GM18861 (cell line): ENCODE results near the gene INPP5A.

Experiments used
- ATAC-seq: cut with Tn5 transposase; IDR thresholded peaks from one replicate; pipeline ENCODE4 v1.9.1; 2021; ENCODE audit not compliant: unreplicated experiment

Gene INPP5A

DNA sequence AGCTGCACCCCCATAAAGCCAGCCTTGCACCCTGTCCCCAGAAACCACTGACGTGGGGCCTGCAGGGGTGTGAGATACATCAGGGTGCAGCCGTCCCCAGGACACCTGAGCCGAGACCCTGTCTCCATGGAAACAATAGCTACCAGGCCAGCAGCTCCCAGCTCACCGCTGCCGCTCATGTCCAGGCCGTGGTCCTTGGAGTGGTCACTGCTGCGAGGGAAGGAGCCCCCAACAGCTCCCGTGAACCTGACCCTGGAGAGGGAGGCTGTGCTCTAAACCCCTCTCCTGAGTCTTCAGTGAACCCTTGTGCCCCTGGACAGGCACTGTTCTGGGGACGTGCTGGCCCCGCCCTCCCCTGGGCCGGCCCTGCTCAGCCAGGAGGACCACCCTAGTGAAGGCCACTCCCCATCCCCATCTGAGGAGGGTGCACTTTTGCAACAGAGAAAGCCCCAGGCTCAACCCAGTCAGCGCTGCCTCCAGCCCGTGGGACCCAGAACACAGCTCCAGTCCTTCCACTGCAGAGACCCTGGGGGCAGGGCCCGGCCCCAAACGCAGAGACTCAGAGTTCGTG, 19.6 kb upstream of the INPP5A start:
- ATAC-seq: no peak

DNA sequence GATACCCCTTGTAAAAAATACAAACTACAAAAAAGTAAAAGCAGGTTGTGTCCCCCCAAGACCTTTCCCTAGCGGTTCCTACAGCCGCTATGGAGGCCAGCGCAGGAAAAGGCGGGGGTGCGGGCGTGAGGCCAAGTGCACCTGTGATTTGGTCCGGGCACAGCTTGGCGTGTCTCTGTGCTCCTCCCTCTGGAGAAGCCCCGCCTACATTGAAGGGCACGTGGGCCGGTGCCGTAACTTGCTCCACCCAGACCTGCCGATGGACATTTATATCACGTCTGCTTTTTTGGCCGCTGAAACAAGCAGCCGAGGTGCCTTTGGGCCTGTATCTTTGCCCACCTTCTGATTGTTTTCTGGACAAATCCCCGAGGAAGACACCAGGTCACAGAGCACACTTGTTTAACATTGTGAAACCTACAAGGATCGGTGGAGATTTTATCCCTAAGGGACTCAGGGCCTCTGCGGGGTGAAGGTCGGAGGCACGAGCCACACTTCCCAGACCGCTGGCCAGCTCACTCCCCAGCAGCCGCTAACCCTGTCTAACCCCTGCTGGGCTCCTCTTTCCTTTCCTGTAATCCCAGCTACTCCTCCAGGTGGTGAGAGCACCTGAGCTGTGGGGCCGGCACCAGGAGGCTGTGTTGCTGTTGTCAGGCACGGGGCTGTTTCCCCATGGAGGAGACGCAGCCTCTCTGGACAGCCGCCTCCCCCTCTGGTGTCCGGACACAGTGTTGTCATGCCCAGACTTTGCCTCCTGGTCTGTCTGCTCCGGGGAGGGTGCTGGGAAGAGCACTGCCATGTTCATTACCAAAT, 18.8 kb upstream of the INPP5A start:
- ATAC-seq: no peak

DNA sequence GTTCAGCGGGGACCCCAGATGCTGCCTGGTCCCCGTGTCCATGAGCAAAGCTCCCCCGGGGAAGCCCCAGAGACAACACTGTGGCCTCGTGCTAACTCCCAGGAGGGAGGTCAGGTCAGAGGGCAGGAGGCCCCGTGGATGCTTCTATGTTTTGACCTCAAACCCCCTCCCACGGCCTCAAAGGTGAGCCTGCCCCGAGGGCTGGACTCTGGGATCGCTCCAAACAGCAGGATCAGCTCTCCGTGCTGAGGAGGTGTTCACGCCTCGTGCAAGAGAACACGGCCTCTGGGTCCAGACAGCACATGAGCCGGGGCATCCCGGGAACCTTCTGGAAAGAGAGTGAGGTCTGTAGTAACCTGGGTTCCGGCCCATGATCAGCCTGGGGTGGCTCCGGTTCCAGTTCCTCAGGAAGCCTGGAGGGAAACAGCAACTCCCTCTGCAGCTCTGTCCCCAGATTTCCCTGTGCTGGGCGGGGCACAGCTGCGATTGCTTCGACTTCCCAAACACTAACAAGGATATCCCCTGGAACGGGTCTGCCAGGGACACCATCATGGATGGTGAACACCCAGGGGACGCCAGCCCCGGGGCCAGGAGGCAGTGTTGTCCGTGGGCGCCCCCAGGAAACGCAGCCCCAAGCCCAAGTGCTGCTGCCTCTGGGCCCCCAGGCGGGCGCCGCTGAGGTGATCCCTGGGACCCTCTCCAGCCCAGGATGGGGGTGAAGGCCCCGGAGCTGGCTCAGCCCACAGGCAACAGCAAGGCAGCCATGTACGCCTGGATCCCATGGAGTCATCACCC, 18.0 kb upstream of the INPP5A start:
- no peak for ATAC-seq

DNA sequence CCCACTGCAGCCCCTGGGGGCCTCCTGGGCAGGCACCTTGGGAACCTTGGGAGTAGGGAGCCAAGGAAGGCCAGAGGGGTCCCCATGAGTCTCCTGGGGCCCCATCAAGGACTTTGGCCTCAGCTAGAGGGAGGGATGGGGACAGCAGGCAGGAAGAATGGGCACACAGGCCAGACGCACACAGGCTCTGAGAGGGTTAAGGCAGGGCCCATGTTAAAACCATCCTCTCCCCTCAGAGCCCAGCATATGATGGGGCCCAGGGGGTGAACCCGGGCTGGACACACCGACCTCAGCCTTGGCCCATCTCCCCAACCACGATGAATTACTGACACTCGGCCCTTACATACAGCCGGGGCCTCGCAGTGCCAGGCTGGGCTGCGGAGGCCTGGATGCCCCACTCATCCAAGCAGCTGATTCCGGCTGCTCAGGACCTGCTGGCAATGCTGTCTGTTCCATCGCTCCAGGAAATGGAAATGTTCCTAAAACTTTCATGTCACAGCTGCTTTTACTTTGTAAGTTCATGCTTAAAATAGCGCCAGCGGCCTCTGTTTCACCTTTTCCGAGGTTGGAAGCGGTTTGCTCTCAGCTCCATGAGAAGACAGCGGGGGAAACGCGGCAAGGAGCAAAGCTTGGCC, 17.3 kb upstream of the INPP5A start:
- no peak for ATAC-seq

DNA sequence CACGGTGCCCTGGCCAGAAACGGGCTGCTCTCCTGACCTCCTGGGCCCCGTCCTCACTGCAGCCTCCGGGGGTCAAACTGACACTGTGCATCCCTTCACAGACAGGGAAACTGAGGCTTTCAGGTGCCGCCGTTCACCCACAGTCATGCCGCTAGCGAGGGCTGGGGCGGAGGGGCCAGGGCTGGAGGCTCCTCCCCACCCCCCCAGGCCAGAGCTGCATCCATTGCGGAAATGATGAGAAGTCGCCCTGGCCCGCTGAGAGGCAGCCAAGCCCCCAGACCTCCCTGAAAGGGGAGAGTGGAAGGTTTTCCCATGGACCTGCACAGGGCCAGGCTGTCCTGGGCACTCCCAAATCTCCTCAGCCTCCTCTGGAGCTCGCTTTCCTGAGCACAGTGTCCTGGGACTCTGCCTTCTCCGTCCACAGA, 16.5 kb upstream of the INPP5A start:
- ATAC-seq: no peak

DNA sequence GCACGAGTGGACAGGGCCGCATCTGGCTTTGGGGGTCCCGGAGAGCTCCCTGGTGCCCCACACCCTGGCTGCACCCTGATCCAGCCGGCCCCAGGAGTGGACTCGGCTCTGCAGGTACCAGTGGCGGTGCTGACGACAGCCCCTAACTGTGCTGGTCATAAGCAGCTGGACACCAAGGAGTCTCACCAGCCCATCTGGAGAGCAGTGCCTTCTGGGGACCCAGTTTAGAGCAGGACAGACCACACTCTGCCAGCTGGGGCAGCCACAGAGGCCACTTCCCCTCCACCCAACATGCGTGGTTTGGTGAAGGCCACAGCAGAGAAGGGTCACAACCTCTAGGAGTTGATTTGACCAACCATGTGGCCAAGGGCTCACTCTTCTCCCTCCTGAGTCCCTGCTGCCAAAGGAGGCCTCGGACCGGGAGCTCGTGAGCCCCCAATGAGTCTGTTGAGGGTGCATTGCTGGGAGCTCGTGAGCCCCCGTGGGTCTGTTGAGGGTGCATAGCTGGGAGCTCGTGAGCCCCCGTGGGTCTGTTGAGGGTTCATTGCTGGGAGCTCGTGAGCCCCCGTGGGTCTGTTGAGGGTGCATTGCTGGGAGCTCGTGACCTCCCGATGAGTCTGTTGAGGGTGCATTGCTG, 16.0 kb upstream of the INPP5A start:
- ATAC-seq: no peak

DNA sequence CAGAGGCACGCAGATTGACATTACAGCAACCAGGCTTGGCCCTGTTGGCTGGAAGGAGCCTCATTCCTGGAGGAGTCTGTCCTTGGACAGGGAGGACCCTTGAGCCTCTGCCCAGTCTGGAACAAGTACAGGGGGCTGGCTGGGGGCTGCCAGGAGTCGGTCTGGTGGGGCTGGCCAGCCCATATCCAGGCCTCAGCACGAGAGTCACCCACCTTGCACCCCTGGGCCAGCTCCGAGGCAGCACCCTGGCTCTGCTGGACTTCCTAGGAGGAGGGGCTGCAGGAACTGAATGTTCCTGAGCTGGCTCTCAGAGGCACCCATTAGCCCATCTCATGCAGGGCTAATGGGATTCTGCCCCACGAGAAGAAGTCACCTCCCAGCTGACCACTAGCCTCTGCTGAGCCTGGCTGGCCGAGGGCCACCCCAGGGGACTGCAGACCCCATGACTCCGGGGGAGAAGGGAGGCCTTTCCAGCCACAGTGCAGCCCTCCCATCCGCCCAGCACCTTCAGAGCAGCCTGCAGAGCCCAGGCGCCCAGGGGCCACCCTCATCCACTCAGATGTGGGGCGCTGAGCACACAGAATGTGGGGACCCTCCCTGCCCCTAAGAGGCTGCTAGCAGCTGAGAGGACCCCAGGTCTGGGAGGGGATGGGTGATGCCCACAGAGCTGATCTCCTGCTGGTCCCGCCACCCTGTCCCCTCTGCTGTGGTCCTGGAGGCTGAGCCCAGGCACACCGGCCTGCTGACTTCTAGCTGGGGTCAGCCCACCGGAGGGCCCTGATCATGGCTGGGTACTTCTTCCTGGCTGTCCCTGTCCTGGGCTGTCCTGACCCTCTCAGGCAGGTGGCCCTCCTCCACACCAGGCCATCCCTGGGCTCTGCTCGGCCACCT, 14.8 kb upstream of the INPP5A start:
- ATAC-seq: no peak

DNA sequence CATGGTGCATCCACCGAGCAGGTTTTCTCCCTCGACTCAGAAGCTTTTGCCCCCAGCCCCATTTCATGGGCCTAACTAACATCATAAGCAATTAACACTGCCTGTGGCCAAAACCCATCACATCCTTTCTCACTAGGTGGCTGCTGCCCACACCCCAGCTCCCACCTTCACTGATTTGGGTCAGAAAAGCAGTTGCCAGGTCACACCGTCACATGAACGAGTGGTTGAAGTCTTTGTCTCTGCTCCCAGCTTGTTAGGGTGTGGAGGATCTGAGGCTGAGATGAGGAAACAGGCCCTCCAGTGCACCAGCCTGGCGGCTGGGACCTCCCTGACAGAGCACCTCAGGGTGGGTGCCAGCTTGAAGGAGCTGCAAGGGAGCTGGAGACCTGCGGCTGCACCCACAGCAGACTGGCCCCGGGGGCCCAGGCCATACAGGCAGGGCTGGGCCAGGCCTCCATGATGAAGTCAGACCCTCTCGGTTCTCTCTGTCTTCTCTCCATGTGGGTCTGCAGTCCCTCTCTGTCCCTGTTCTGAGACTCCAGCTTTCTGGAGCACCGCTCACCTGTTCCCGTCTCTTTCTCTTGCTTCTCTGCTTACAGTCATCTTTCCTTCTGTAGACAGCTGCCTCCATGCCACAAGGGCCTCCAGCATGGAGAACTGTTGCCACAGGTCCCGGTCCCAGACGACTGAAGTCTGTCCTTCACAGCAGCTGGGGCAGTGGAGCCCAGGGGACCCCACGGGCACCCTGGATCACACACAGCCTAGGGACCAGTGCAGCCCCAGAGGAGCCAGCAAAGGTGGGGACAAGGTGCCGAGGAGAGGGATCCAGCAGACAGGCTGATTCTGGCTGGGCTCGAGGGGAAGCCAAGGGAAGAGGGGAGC, 13.8 kb upstream of the INPP5A start:
- no peak for ATAC-seq

DNA sequence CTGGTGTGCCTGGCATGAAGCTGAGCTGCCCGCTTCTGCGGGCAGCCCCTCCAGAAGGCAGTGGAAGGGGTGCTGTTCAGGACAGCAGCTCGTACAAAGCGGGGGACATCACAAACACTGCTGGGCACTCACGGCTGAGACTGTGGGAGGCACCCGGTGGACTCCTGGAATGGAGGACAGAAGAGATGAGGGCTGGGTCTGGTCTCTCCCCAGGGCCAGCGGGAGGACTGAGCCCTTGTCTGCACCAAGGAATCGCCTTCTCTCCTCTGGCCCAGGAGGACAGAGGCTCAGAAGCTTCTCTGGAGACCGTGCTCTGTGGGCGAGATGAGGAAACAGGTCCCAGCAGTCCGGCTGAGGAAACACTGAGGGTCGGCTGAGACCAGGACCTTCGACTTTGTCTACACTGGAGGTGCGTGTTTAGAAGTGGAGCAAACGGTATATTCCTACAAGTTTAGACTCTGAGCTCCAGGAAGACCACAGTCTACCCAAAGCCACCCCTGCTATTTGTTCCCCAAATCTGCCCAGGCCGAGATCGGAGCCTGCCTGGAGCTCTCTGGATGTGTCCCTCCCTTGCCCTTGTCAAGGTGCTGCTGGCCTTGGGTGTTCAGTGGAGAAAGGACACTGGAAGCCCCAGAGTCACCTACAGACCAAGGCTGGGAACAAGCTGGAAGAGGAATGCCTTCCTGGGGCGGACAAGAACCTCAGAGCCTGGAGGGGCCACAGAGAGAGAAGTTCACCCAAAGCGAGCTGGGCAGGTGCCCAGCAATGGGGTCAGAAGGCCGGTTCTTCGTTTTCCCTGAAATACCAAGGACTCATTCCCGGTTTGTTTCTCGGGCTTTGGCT, 12.9 kb upstream of the INPP5A start:
- no peak for ATAC-seq

DNA sequence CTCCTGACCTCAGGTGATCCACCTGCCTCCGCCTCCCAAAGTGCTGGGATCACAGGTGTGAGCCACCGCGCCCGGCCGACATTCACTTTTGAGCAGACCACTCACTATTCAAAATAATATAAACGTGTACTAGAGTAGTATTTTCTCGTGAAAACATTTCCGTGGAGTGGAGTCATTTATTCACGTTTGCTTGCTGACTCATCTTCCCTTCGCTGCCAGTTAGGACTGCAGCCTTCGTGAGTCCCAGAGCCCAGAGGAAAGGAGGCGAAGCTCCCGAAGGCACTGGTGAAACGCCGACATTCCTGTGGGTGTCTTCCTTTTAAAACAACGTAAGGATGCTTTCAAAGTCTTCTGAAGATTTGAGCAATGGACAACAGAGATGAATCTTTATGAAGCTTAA, 10.9 kb upstream of the INPP5A start:
- ATAC-seq: no peak

DNA sequence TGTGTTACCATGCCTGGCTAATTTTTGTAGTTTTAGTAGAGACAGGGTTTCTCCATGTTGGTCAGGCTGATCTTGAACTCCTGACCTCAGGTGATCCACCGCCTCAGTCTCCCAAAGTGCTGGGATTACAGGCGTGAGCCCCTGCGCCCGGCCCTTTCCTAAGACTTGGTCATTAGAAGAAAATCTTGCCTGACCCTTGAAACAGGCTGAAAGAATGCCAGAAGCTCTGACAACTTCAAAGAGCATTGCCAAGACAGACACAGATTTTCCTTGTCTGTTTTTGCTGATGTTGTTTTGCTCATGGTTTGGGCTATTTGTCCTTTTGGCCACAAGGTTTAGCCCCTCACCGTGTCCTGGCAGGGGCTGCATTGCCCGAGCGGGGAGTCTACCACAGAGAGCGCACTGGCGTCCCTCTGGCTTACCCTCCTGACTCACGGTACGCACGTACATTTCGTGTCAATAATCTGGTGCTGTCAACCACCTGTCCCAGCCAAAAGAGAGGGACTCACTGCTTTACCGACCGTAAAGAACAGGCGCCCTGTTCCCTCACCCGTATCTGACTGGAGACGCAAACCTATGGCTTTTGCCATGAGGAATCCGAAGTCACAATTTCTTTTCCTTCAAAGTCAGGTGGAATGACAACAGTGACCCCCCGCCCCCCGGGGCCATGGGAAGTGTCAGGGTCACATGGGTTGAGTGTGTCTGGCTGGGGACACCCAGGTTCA, 10.1 kb upstream of the INPP5A start:
- no peak for ATAC-seq

DNA sequence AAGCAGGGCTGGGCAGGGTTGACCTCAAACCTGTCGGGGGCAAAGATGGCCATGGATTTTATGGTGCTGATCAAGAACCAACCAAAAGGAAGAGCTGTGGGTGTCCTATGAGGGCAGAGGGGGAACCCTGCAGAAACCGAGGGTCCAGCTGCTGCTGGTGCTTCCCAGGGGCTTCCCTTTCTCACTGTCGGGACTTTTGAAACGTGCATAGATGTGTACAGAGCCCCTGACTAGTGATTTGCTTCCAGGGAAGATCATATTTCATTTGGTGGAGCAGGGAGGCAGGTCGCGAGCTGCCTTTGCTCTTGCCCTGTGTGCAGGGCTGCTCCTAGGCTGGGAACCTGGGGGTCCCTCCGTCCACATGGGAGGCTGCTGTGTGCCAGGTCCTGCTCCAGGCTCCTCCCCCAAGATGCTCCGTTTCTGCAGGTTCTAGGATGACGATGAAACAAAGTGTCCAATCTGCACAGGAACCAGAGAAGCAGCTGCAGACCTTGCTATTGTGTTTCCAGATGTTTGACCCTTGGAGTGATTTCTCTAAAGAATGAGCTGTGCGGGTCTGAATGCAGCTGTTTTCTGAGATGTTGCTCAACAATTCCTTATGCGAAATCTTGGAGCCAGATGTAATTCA, 9.4 kb upstream of the INPP5A start:
- no peak for ATAC-seq

DNA sequence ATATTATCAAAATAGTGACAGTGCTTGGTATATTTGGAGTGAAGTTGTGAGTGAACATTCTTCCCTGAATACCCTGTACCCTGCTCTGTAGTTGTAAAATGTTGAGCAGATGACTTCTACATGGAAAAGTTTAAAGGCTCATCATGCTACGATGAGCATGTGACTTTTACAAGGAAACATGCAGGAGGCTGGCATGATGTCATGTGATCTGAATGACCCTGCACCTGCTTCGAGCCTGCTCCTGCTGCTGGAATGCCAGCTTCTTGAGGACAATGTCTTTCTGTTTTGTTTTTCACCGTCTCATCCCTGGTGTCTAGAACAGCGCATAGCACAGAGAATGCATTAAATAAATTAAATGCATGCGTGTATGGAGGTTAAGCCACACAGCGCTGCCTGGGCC, 5.4 kb upstream of the INPP5A start:
- ATAC-seq: no peak

DNA sequence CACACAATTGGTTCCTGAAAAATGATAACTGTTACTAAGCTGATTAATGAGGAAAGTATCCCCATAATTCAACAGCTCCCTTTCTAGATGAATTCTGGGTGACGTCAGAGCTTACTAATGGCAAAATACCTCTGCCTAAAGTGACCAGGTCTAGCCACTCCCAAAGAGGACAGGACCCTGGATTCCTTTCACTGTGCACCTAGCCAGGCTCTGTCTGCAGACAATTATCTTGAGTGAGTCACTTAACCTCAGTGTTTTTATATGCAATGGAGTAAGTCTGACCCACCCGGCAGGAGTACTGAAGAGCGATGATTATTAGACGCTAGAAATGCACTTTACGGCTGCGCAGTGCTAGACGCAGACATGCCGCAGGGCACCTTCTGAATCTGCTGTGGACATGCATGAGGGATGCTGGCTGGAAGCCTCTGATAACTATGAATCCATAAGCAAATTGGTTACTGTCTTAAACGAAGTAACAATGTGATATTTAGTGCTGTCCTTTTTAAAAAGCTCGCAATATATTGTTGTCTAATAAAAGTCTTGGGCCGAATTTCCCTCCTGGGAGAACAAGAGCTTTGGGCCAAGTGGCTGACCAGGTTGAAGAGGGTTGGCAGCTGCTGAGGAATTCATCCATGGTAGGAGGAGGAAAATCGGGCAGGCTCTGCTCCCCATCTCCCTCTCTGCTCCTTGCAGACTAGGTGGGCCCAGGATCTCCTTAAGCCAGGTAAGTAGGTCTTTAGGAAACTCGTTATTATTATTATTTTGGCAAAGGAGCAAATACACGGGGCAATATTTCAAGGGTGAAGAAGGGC, 4.6 kb upstream of the INPP5A start:
- ATAC-seq: no peak

DNA sequence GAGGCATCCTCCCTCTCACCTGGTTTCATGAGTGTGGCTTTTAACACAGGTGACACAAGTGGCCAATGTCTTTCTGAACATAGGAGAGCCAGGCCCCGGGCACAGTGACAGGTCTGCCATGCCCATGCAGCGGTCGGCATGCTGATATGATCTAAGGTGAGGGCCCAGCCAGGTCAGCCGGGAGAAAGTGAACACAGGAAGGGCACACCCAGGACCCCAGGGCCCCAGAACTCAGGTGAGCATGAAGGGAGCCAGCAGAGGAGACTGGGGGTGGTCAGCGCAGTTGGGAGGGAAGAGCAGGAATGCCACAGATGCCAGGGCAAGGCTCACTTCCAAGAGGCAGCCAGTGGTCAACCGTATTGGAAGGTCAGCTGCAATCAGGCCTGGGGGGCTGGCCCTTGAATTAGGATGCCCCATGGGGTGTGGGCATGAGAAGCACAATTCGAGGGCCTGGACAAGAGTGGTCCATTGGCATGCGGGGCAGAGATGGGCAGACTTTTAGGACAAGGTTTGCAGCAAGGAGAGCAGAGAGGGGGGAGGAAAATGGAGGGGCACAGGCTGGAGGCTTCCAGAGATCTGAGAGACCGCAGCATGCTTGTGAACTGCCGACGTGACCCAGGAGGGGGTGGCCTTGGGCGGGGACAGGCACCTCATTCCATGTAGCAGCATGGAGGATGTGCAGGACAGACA, 3.9 kb upstream of the INPP5A start:
- ATAC-seq: no peak
